AG08396 (cell line): ENCODE measurements around the gene TMEM53.
A peak's percentile ranks its signal among the peaks of the same experiment; 100 is the strongest.

Experiments
- DNase-seq: peaks from one replicate; pipeline ENCODE4 v3.0.0; 2012; ENCODE audit warnings: low spot score, mixed read lengths

The TMEM53 gene

DNA sequence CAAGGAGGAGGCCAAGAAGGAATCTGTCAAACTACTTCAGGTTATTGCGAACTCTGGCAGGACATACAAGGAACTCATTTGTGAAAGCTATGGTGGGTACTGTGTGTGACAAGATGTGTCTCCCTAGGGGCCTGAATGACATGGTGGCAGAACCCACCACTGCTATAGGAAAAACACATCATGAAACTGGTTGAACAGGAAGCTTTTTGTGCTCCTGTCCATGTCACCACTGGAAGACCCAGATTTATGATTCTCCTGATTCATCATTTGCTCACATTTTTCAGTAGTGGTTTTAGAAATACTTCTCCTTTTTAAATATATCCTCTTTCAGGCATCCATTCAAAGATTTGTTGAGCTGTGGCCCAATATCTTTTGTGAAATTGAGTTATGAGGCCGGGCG lies 23.9 kb upstream of the TMEM53 start:
- no peak for DNase-seq

DNA sequence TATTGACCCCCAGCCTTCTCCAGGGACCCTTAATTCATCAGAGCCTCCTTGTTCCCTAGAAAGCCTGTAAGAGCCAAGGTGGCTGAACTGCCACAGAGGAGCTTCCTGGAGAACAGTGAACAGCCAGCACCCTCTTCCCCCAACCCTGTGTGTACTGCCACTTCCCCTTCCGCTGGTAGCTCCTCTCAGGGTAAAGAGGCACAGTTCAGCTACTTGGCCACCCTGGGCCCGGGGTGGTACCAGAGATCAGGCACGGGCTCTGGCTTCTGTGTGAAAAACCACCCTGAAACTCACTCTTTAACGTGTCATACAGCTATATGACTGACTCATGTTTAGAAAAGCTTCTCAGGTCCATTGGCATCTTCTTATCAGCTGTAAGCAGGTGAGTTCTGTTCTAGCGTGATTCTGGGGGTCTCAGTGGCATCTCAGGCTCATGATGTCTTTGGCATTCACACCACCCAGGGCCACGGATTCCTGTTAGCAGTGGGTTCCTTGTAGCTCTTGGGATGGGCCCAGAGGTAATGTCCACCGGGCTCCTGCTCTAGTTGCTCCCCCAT lies 22.6 kb upstream of the TMEM53 start:
- no peak for DNase-seq

DNA sequence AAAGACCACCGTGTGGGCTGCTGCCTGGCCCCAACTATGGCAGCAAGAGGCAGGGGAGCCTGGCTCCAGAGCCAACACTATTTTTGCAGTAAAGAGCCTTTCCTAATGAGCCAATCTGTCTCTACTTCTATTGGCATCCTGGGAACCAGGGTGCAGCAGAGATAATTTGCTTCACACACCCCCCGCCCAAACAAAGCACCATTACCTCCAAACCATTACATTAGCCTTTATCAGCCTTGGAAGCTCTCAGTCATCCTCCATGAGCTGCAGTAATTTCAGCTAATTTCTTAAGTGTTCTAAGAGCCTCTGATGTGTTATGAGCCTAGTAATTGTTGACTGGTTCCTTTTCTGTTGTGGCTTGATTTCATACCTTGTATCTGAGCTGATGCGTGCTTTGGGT lies 21.8 kb upstream of the TMEM53 start:
- DNase-seq, result no peak

DNA sequence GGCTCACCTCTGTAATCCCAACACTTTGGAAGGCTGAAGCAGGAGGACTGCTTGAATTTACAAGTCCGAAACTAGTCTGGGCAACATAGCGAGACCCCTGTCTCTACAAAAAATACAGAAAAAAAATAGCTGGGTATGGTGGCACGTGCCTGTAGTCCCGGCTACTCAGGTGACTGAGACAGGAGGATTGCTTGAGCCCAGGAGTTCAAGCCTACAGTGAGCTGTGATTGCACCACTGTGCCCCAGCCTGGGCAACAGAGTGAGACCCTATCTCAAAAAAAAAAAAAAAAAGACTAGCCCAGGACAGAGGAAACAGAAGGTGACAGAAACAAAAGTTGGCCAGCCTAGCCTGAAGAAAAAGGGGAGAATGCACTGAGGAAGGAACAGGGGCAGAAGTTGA lies 21.4 kb upstream of the TMEM53 start:
- DNase-seq, result no peak

DNA sequence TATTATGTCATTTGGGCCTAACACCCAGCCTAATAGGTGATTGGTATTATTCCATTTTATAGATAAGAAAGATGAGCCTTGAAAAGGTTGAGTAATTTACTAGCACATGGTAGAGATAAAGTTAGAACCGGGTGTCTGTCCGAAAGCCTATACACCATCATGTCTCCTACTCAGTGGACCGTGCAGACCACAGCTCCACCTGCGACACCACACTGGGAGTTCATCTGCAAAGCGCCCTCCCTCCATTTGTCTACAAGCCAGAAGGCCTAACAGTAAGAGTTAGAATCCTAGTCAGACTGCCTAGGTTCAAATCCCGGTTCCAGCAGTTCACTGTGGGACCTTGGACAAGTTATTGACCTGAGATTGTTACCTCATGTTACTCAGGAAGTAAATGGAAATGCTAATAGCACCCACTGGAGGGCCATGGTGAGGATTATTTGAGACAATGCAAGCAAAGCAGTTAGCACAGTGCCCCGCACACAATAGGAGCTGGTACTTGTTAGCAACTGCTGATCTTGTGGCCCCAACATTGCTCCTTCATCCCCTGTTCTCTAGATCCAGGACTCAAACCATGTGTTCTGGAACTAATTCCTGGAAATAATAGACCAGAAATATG lies 20.7 kb upstream of the TMEM53 start:
- no peak for DNase-seq

DNA sequence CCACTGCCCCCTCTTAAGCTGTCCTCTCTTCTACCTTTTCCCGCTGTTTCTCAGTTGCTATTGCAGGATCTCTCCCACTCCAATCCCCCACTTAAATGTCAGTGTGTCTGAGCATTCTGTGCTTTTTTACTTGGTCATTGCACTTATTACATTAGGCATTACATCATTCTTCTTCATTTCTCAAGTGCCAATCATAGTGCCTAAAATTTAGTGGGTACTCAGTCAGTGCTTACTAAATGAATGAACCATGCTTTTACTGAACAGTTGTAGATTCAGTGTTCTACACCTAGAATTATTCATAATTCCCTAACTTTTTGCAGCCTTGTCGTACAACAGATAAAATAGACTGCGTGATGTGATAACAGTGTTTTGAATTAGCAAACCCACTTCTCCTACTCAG lies 19.6 kb upstream of the TMEM53 start:
- DNase-seq, result no peak

DNA sequence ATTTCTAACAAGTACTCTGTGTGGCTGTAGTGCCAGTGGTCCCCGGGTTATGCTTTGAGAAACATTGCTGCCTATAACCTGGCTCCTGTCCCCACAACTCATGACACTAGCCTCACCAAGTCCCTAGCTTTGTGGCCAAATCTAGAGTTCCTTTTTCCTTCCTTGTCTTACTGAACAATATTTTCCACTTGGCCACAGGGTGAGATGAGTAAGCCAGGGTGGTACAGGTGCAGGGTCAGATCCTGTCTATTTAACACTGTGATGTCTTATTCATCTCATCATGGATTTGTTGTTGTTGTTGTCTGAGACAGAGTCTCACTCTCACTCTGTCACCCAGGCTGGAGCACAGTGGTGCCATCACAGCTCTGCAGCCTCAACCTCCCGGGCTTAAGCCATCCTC lies 18.9 kb upstream of the TMEM53 start:
- DNase-seq, result no peak

DNA sequence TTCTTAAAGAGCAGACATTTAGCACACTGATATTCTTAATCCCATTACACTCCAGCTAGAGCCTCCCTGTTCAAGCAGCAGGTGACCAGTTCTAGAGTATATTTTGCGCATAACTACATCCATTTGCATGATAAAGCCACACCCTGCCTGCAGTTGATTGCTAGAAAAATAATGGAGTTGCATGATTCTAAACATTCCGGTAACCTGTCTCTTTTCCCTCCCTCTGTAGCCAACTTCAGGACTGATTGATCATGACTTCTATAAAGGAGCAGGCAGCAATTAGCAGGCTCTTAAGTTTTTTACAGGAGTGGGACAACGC lies 15.1 kb upstream of the TMEM53 start:
- no peak for DNase-seq

DNA sequence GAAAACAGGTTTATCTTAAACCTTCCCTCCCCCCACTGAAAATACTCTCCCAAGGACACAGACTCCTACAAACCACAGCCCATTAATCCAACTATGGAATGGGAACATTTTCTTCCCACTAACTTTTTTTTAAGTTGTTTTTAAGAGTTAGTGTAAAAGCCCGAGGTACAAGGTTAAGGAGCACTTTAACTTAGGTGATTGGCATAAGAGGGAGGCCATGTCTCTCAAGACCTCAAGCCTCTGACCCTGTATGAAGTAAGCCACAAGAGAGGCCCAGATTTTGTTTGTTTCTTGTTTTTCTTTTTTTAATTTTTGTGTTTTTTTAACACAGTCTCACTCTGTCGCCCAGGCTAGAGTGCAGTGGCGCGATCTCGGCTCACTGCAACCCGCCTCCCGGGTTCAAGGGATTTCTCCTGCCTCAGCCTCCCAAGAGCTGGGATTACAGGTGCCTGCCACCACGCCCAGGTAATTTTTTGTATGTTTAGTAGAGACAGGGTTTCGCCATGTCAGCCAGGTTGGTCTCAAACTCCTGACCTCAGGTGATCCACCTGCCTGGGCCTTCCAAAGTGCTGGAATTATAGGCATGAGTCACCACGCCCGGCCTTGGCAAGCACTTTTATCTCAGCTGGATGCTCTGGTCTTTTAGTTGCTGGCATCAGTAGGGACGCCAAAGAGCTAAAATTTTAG lies 14.6 kb upstream of the TMEM53 start:
- no peak for DNase-seq

DNA sequence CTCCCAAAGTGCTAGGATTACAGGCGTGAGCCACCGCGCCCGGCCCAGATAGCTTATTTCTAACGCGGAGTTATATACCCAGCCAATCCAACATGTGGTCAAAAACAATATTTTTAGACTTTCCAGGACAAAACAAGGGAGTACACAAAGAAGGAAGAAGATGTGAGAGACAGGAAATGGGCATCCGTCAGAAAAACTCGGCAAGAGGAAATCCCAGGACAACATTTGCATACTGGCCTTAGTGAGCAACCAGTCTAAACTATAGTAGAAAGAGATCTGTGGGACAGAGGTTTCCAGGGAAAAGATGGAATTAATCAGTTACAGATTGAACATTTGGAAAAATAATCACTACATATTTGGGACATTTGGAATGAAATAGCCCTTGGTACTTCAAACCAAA lies 11.6 kb upstream of the TMEM53 start:
- DNase-seq, result no peak

DNA sequence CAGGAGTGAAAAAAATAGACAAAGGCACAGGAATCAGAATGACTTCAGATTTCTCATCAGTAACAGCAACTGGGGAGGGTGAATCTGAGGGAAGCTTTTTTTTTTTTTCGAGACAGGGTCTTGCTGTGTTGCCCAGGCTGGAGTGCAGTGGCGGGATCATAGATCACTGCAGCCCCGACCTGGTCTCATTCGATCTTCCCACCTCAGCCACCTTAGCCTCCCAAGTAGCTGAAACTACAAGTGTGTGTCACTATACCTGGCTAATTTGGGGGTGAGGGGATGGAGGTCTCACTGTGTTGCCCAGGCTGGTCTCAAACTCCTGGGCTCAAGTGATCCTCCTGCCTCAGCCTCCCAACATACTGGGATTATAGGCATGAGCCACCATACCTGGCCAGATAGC lies 10.9 kb upstream of the TMEM53 start:
- no peak for DNase-seq

DNA sequence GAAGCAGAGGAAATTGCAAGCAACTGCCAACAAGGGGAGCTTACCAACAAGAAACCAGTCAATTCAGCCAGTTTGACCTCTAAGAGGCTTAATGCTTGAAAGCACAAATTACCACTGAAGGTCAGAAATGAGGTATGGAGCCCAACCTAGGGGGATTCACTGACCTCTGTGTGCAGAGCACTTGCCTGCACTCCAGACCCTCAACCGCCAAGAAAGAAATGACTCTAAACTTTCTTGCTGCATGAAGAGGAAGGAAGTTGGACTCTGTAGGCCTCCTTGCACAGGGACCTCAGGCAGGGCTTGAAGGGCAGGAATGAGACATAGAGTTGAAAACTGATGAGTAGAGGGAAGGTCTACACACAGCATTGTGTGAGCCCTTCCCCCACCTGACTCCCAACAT lies 10.2 kb upstream of the TMEM53 start:
- DNase-seq, result no peak

DNA sequence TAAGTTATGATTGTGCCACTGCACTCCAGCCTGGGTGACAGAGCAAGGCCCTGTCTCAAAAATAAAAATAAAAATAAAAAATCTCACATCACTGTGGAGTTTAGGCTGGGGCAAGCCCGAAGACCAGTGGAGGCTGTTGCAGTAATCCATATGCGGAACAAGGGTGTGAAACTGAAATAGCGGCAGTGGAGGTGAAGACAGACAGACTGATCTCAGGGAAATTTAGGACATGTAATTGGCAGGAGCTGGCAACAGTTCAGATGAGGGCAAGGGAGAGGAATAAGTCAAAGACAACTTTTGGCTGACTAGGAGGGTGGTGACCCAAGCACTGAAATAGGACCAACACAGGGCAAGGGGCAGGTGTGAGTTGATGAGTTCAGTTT lies 8.6 kb upstream of the TMEM53 start:
- DNase-seq, result no peak

DNA sequence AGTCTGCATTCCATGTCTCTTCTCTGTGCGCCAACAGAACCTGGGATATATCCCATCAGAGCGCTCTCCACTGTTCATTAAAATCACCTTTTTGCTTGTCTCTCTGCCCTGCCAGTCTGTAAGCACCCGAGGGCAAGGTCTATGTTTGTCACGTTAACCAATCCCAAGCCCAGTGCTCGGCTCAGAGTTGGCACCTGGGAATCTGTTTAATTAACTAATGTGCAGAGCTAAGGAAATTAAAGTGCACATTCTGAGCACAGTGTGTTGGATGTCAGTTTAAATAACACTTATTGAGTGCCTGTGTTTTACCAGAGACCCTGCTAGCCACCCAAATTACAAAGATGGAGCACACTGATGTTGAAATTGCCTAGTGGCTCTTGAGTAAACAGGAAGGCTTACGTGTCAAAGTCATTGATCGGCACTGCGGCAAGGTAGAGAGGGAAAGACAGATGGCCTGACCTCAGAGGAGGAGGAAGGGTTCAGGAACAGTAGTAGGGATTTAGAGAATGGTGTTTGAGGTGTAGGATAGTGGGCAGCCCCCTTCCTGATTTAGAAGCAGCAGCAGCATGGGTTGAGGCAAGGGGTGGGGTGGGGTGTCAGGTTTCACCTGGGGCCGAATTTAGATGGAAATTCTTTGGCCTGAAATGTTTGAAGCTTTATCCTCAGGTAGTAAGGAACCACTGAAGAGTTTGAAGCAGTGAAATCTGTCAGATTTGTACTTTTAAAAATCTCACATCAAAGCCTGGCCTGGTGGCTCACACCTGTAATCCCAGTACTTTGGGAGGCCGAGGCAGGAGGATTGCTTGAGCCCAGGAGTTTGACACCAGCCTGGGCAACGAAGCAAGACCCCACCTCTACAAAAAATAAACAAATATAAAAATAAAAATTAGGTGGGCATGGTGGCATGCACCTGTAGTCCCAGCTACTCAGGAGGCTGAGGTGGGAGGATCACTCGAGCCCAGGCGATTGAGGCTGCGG lies 7.9 kb upstream of the TMEM53 start:
- DNase-seq, result no peak

DNA sequence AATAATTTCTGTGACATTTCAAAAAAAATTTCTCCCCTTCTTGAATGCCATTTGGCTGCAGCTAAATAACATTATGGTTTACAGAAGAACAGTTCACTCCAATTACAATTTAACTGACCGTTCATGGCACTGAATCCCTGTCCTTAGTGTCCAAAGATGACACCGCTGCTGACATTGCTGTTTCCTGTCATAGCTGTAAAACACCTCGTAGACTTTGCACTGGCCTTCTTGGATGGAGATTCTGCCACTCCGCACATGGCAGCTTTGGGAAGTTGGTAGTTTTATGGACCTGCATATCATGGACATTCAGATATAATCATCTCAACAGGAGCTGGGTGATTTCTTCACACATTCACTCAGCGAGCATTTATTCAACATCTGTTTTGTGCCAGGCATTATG lies 5.2 kb upstream of the TMEM53 start:
- no peak for DNase-seq

DNA sequence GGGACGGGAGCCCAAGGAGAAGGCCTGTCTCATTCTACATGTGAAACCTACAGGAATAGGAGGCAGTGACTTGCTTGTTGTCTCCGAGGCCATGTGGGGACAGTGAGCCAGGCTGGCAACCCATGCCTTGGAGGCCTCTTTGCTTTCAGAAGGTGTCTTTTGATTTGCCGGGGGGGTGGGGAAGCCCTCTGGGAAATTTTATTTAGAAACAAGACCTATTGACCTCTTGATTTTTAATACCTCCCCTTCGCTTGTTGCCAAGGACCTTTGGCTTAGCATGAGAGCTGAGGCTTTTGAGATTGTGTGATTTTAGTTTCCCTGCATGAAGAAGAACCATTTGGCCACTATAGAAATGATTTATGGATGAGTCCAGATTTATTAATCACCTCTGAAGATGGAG lies 4.3 kb upstream of the TMEM53 start:
- DNase-seq, result no peak

DNA sequence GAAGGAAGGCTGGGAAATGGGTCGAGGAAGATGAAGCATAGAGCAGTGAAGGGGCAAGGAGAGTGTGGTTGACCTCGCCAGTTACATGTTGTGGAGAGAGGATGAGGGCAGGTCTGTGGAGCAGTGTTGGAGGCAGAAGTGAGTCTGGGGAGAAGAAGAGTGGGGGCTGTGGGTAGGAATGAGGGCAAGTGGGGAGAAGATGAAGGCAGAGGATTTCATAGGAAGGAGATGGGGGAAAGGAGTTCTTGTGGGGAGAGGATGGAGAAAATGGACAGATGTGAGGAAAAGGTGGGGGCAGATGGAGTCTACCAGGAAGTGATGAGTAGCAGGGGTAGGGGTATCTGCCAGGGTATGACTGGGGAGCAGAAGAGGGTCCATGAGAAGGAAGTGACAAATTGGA lies 3.8 kb upstream of the TMEM53 start:
- no peak for DNase-seq

DNA sequence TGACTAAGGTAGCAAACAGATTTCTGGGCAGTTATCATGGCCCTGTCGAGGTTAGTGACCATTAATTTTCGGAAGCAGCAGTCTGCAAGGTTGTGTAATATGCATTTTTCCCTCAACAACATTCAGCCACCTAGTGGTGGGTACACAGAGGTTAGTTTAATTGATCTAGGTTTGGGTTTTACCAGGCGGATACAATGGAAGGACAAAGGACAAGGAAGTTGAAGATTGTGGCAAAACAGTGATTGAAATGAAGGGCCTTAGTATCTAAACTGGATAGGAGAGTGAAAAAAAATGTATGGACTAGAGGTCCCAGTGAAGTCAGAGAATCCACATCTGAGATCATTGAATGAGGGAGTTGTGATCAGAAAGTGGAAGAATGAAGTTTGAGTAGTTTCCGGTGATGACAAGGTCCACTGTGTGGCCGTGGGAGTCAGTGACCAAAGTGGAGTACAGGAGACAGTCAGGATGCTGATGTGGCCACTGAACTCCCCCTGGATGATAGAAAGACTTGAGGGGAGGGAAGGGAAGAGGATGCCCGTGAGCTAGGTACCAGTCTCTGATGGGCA lies 3.0 kb upstream of the TMEM53 start:
- DNase-seq, result peak; percentile 43

DNA sequence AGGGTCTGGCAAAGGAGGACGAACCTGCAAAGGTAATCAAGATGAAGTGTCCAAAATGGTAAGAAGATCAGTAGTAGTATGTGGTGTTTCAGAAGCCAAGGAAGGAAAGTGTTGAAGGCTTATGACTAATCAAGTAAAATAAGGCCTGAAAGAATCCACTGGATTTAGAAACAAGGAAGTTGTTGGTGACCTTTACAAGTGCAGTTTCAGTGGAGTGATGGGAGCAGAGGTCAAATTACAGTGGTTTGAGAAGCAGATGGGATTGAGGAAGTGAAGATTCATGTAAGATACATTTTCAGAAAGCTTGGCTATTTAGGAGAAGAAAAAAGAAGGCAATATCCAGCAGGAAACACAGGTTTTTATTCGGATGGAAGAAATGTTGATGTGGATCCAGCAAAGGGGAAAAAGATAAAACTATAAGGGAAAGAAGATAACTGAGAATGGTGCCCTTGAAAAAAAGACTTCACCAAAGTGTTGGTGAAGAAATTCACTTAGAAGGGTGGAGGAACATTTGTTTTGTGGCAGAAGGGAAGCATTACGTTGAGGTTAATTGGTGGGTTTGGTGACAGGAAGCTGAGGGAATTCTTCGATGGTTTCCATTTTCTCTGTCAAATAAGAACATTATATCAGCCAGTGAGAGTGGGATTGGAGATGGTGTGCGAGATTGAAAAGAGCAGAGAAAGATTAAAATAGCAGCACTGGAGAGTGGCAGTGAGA lies 2.4 kb upstream of the TMEM53 start:
- peak; percentile 26 for DNase-seq

DNA sequence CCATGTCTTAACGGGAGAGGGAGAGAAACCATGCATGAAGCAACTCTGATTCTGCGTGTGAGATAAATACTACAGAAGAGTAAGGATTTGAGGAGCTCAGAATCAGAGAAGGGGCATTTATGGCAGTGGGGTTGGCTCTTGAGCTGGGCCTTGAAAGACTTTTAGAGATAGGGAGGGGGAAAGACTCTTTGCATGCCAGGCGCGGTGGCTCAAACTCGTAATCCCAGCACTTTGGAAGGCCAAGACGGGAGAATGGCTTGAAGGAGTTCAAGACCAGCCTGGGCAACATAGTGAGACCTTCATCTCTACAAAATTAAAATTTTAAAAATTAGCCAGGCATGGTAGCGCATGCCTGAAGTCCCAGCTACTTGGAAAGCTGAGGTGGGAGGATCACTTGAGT lies 905 bp upstream of the TMEM53 start:
- no peak for DNase-seq

DNA sequence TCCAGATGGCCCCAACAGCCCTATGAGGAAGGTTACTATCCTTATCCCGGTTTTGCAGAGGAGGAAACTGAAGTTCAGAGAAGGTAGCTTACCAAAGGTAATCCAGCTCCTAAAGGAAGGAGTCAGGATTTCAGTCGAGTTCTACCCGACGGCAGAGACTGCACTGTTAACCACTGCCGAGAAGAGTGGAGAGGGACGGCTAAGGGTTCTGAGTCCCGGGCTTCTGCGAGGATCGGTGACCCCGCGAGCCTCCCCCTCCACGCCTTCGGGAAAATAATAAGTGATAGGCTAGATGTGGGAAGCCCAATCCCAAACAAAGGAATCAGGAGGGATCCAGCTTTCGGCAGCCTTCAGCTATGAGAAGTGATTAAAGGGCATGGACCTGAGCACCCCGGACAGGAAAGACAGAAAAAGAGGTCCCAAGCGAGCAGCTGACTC lies 587 bp downstream of the TMEM53 start:
- DNase-seq, result no peak
